GM12892 (cell line): Measurements from ENCODE around the gene DAB1.

Source experiments
- POLR2A ChIP-seq: IDR thresholded peaks from 2 replicates; pipeline ENCODE4 v1.6.1; 2011; ENCODE audit warnings: low read depth, low read length, control low read depth
- TAF1 ChIP-seq: IDR thresholded peaks from 2 replicates; pipeline ENCODE4 v1.6.1; 2011; ENCODE audit warnings: low read depth, mild to moderate bottlenecking, control low read depth, low read length, borderline replicate concordance

DNA sequence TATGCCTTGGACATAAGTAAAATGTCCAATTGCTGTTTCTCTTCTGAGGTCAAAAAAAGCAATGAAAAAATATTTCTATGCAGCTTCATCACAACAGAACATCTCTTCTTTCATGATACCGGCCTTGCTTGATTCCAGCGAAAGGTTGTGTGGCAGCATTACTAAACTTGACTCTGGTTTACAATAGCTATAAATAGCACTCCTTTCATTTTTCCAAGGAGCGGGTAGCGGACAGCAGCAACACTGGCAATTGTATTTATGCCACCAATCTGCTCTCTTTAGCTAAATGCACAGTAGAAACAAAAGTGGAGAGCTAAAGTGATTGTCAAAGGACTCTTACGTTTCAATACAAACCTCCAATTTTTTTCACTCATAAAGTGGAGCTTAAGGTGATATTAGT, 7.5 kb upstream of the DAB1 start:
- TF ChIP-seq POLR2A (no peak), TAF1 (no peak)
